Ramos (cell line): ENCODE results near the gene ABHD14A.

ENCODE experiments used
- in situ Hi-C: fragments of 300-500 bp; cut with MboI; formaldehyde crosslinking; loops from one replicate; pipeline ENCODE4 v1.14.3; 2022; ENCODE audit warnings: low sequenced_read_pairs; ENCODE audit not compliant: unreplicated experiment

ABHD14A gene

GRCh38 chr3:52013802-52014598, 39.1 kb downstream of the ABHD14A start:
- in situ Hi-C loops = no loop called here

- in situ Hi-C loops = no loop called here
Measured at GRCh38 chr3:52014613-52015012, 39.7 kb downstream of the ABHD14A start.

- in situ Hi-C loops = no loop called here
Measured at GRCh38 chr3:52015438-52016228, 40.8 kb downstream of the ABHD14A start.

GRCh38 chr3:52017586-52017985, 42.7 kb downstream of the ABHD14A start:
- in situ Hi-C loops = no loop called here

- in situ Hi-C loops = no loop called here
Measured at GRCh38 chr3:52018319-52019000, 43.6 kb downstream of the ABHD14A start.

- in situ Hi-C loops = no loop called here
Measured at GRCh38 chr3:52019352-52020080, 44.7 kb downstream of the ABHD14A start.

- in situ Hi-C loops = no loop called here
Measured at GRCh38 chr3:52020796-52021195, 45.9 kb downstream of the ABHD14A start.

GRCh38 chr3:52021489-52022268, 46.8 kb downstream of the ABHD14A start:
- in situ Hi-C loops = no loop called here

GRCh38 chr3:52022323-52023100, 47.6 kb downstream of the ABHD14A start:
- in situ Hi-C loops = no loop called here

GRCh38 chr3:52023101-52023770, 48.4 kb downstream of the ABHD14A start:
- in situ Hi-C loops = no loop called here

GRCh38 chr3:52023860-52024764, 49.2 kb downstream of the ABHD14A start:
- in situ Hi-C loops = no loop called here

GRCh38 chr3:52024765-52025452, 50.0 kb downstream of the ABHD14A start:
- in situ Hi-C loops = no loop called here

- in situ Hi-C loops = no loop called here
Measured at GRCh38 chr3:52025453-52025852, 50.6 kb downstream of the ABHD14A start.

GRCh38 chr3:52026041-52026440, 51.2 kb downstream of the ABHD14A start:
- in situ Hi-C loops = no loop called here

- in situ Hi-C loops = no loop called here
Measured at GRCh38 chr3:52028572-52028971, 53.7 kb downstream of the ABHD14A start.

GRCh38 chr3:52029053-52029452, 54.2 kb downstream of the ABHD14A start:
- in situ Hi-C loops = no loop called here

GRCh38 chr3:52029535-52029934, 54.7 kb downstream of the ABHD14A start:
- in situ Hi-C loops = no loop called here
